OCI-LY1 (cell line): ENCODE results near the gene WIPF1.

Source experiments
- H2AFZ ChIP-seq: fragments of 200-600 bp; sonication (generic), shearing (Covaris generic); 2 replicates; pipeline ENCODE4 v1.6.0; 2014; ENCODE audit warnings: antibody characterized with exemption, mild to moderate bottlenecking, low read length
- H3F3A ChIP-seq: fragments of 200-600 bp; sonication (generic), shearing (Covaris generic); 2 replicates; pipeline ENCODE4 v1.6.0; 2014; ENCODE audit warnings: mild to moderate bottlenecking, antibody characterized with exemption, low read length, moderate library complexity; ENCODE audit not compliant: insufficient read depth
- H3K27ac ChIP-seq: fragments of 200-600 bp; sonication (generic); 2 replicates; pipeline ENCODE4 v1.5.1; 2014; ENCODE audit warnings: low read length, mixed run types, mild to moderate bottlenecking, low read depth; ENCODE audit not compliant: poor library complexity, severe bottlenecking
- H3K27me3 ChIP-seq: fragments of 200-600 bp; sonication (generic); 2 replicates; pipeline ENCODE4 v1.6.0; 2014; ENCODE audit warnings: antibody characterized with exemption, mild to moderate bottlenecking, low read length, moderate library complexity; ENCODE audit not compliant: insufficient read depth
- H3K36me3 ChIP-seq: fragments of 200-600 bp; sonication (generic); 2 replicates; pipeline ENCODE4 v1.6.1; 2014; ENCODE audit warnings: mild to moderate bottlenecking, antibody characterized with exemption, low read length, moderate library complexity, mixed read lengths; ENCODE audit not compliant: insufficient read depth
- H3K4me1 ChIP-seq: fragments of 200-600 bp; sonication (generic); 2 replicates; pipeline ENCODE4 v1.5.1; 2014; ENCODE audit warnings: mild to moderate bottlenecking, low read length, moderate library complexity; ENCODE audit not compliant: insufficient read depth, severe bottlenecking
- H3K4me2 ChIP-seq: fragments of 200-600 bp; sonication (generic), shearing (Covaris generic); 2 replicates; pipeline ENCODE4 v1.6.1; 2014; ENCODE audit warnings: low read length
- H3K4me3 ChIP-seq: fragments of 200-600 bp; sonication (generic); 2 replicates; pipeline ENCODE4 v1.5.1; 2014; ENCODE audit warnings: low read length, low read depth, mild to moderate bottlenecking, mixed read lengths; ENCODE audit not compliant: poor library complexity, severe bottlenecking
- H3K79me2 ChIP-seq: fragments of 200-600 bp; shearing (Covaris generic); 2 replicates; pipeline ENCODE4 v1.6.1; 2016; ENCODE audit warnings: mixed run types, low read length, mixed read lengths; ENCODE audit not compliant: insufficient read depth
- H3K9ac ChIP-seq: fragments of 200-600 bp; sonication (generic), shearing (Covaris generic); 2 replicates; pipeline ENCODE4 v1.6.1; 2014; ENCODE audit warnings: mild to moderate bottlenecking, low read length, mixed read lengths
- H3K9me2 ChIP-seq: fragments of 200-600 bp; sonication (generic), shearing (Covaris generic); 2 replicates; pipeline ENCODE4 v1.6.1; 2014; ENCODE audit warnings: low read depth, mild to moderate bottlenecking, low read length, mixed read lengths
- H3K9me3 ChIP-seq: fragments of 200-600 bp; shearing (Covaris generic); 2 replicates; pipeline ENCODE4 v1.6.1; 2014; ENCODE audit warnings: low read length, mixed read lengths
- H4K20me1 ChIP-seq: fragments of 200-600 bp; sonication (generic), shearing (Covaris generic); 2 replicates; pipeline ENCODE4 v1.6.0; 2016; ENCODE audit warnings: mild to moderate bottlenecking, low read length; ENCODE audit not compliant: insufficient read depth
- EZH2 ChIP-seq: fragments of 200-600 bp; sonication (generic), shearing (Covaris generic); IDR thresholded peaks from 2 replicates; pipeline ENCODE4 v1.8.0; 2017; ENCODE audit warnings: borderline replicate concordance, mixed run types, mild to moderate bottlenecking, antibody characterized with exemption, low read length, moderate library complexity, mixed read lengths
- TF ChIP-seq, protein P1 (sequence below): fragments of 200-600 bp; sonication (generic), shearing (Covaris generic); IDR thresholded peaks from 2 replicates; pipeline ENCODE4 v1.5.1; 2017; ENCODE audit warnings: mild to moderate bottlenecking, antibody characterized with exemption, low read length, moderate library complexity, mixed read lengths

WIPF1 gene

GRCh38 chr2:174614261-174614660, 16.7 kb upstream of the WIPF1 start:
- H3K36me3 ChIP-seq: peaks cover 4% of the 10 kb centered on the region; the same call in 1 of the 2 replicates

DNA sequence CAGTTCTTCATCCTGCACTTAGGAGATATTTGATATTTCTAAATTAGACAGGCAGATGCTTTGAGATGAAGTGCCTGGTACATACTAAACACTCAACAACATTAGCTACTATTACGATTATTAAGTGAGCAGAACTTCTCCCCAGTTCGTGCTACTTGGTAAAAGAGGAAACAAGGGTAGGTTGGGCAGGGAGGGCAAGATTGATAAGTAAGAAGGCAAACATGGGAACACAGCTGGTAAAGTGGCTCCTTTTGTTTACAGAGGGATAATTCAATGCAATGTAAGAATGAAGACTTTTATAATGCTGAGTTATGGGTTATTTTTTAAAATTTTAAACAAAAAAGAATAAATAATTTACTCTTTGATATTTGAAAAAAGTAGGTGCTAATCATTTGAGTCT, 15.9 kb upstream of the WIPF1 start:
- H3K4me2 ChIP-seq: peak overlapping the region; percentile 5; the same call in 1 of the 2 replicates
- H3K27ac ChIP-seq: peak overlapping the region; percentile 95
- H3F3A ChIP-seq: no peaks in the 10 kb centered on the region; the same call in 1 of the 2 replicates
- H3K4me1 ChIP-seq: peaks cover 79% of the 10 kb centered on the region
- no peaks in the 10 kb centered on the region for H3K9me2 ChIP-seq
- H3K79me2 ChIP-seq: no peaks in the 10 kb centered on the region
- no peak overlapping the region for H3K9ac ChIP-seq
- no peaks in the 10 kb centered on the region for H3K27me3 ChIP-seq
- H2AFZ ChIP-seq: no peak overlapping the region
- H4K20me1 ChIP-seq: no peaks in the 10 kb centered on the region
- no peak overlapping the region for H3K4me3 ChIP-seq
- H3K36me3 ChIP-seq: peaks cover 4% of the 10 kb centered on the region; the same call in 1 of the 2 replicates
- TF ChIP-seq EZH2: no peak
- TF ChIP-seq, protein P1, sequence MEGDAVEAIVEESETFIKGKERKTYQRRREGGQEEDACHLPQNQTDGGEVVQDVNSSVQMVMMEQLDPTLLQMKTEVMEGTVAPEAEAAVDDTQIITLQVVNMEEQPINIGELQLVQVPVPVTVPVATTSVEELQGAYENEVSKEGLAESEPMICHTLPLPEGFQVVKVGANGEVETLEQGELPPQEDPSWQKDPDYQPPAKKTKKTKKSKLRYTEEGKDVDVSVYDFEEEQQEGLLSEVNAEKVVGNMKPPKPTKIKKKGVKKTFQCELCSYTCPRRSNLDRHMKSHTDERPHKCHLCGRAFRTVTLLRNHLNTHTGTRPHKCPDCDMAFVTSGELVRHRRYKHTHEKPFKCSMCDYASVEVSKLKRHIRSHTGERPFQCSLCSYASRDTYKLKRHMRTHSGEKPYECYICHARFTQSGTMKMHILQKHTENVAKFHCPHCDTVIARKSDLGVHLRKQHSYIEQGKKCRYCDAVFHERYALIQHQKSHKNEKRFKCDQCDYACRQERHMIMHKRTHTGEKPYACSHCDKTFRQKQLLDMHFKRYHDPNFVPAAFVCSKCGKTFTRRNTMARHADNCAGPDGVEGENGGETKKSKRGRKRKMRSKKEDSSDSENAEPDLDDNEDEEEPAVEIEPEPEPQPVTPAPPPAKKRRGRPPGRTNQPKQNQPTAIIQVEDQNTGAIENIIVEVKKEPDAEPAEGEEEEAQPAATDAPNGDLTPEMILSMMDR: no peak
- no peaks in the 10 kb centered on the region for H3K9me3 ChIP-seq

More at GRCh38 chr2:174614261-174614660, 16.7 kb upstream of the WIPF1 start:
- Histone ChIP-seq H3K27me3 (no peaks in the 10 kb centered on the region), H3K9me2 (no peaks in the 10 kb centered on the region), H4K20me1 (no peaks in the 10 kb centered on the region), H3K9ac (no peak overlapping the region), H3K9me3 (no peaks in the 10 kb centered on the region), H3K4me3 (no peak overlapping the region), H3K4me2 (no peak overlapping the region), H3K27ac (peak overlapping the region; percentile 37), H3K79me2 (no peaks in the 10 kb centered on the region), H2AFZ (no peak overlapping the region), H3F3A (no peaks in the 10 kb centered on the region; the same call in 1 of the 2 replicates), H3K4me1 (peaks cover 71% of the 10 kb centered on the region)
- TF ChIP-seq EZH2: no peak
- TF ChIP-seq, protein P1: no peak

- peak overlapping the region; percentile 5; the same call in 1 of the 2 replicates for H3K4me2 ChIP-seq
- no peaks in the 10 kb centered on the region for H3K9me2 ChIP-seq
- H3K9me3 ChIP-seq: no peaks in the 10 kb centered on the region
- no peaks in the 10 kb centered on the region for H3K27me3 ChIP-seq
- H2AFZ ChIP-seq: no peak overlapping the region
- peaks cover 4% of the 10 kb centered on the region; the same call in 1 of the 2 replicates for H3K36me3 ChIP-seq
- TF ChIP-seq, protein P1: no peak
- no peak for TF ChIP-seq EZH2
- no peak overlapping the region for H3K9ac ChIP-seq
- no peaks in the 10 kb centered on the region for H3K79me2 ChIP-seq
- no peaks in the 10 kb centered on the region; the same call in 1 of the 2 replicates for H3F3A ChIP-seq
- H3K4me1 ChIP-seq: peaks cover 84% of the 10 kb centered on the region
- H3K27ac ChIP-seq: peak overlapping the region; percentile 95
- no peaks in the 10 kb centered on the region for H4K20me1 ChIP-seq
- H3K4me3 ChIP-seq: no peak overlapping the region
These were observed 15.4 kb upstream of the WIPF1 start for GRCh38 chr2:174612970-174613369.
